ENCODE data around the gene ZNF283. TPM values are rescaled to one million over a fixed set of nuclear protein-coding genes. Genes with fewer than 3 reads are reported as not detected.
"Not testable (repeated sequence)": the region's sequence is repeated elsewhere in the genome, so short reads cannot be mapped to it uniquely, and the experiment has no call there.

ZNF283 gene
- total and polyA plus RNA-seq, 2 donors from 2014 or later, result 3.3 to 12.7 TPM

GRCh38 chr19:43812259-43812658, 14.9 kb upstream of the ZNF283 start:
- intact Hi-C loops (cut with DNase I), result no loop called here
- H3K9me3 ChIP-seq (ENCODE audit: control insufficient read depth in 2 of 3, insufficient read depth in 1 of 3, low read length in 3 of 3), result no peaks in the 10 kb centered on the region
- H3K27me3 ChIP-seq (ENCODE audit: control insufficient read depth, insufficient read depth, low read length), result no peaks in the 10 kb centered on the region
- no peak for DNase-seq
- no peak overlapping the region for H3K4me3 ChIP-seq (ENCODE audit: low read length in 3 of 3)
- H3K4me1 ChIP-seq (ENCODE audit: control insufficient read depth in 2 of 3, insufficient read depth in 2 of 3, low read depth in 1 of 3, low read length in 3 of 3), result no peaks in the 10 kb centered on the region
- H3K27ac ChIP-seq (ENCODE audit: low read depth in 2 of 2, low read length in 2 of 2), result no peak overlapping the region
- TF ChIP-seq CTCF (IDR thresholded peaks at IDR 0.05; ENCODE audit: borderline replicate concordance, extremely low read depth, insufficient read depth), result no peak
- no peak overlapping the region for H3K9ac ChIP-seq (ENCODE audit: low read length in 3 of 3)
- no peak for FAIRE-seq
- H3K36me3 ChIP-seq (ENCODE audit: control insufficient read depth in 2 of 3, insufficient read depth in 3 of 3, low read length in 3 of 3), result no peaks in the 10 kb centered on the region

- H3K9ac ChIP-seq (ENCODE audit: low read length in 3 of 3), result no peak overlapping the region
- intact Hi-C loops (cut with DNase I), result no loop called here
- no peaks in the 10 kb centered on the region for H3K36me3 ChIP-seq (ENCODE audit: control insufficient read depth in 2 of 3, insufficient read depth in 3 of 3, low read length in 3 of 3)
- no peak for FAIRE-seq
- no peak overlapping the region for H3K27ac ChIP-seq (ENCODE audit: low read depth in 2 of 2, low read length in 2 of 2)
- no peaks in the 10 kb centered on the region for H3K27me3 ChIP-seq (ENCODE audit: control insufficient read depth, insufficient read depth, low read length)
- no peak for TF ChIP-seq CTCF (IDR thresholded peaks at IDR 0.05; ENCODE audit: borderline replicate concordance, extremely low read depth, insufficient read depth)
- H3K4me1 ChIP-seq (ENCODE audit: control insufficient read depth in 2 of 3, insufficient read depth in 2 of 3, low read depth in 1 of 3, low read length in 3 of 3), result no peaks in the 10 kb centered on the region
- H3K4me3 ChIP-seq (ENCODE audit: low read length in 3 of 3), result no peak overlapping the region
- H3K9me3 ChIP-seq (ENCODE audit: control insufficient read depth in 2 of 3, insufficient read depth in 1 of 3, low read length in 3 of 3), result no peaks in the 10 kb centered on the region
- no peak for DNase-seq
These were observed 14.4 kb upstream of the ZNF283 start for GRCh38 chr19:43812688-43813087.

GRCh38 chr19:43814663-43815352, 12.3 kb upstream of the ZNF283 start:
- Histone ChIP-seq H3K36me3 (ENCODE audit: control insufficient read depth in 2 of 3, insufficient read depth in 3 of 3, low read length in 3 of 3) (no peaks in the 10 kb centered on the region), H3K27ac (ENCODE audit: low read depth in 2 of 2, low read length in 2 of 2) (no peak overlapping the region), H3K9ac (ENCODE audit: low read length in 3 of 3) (no peak overlapping the region), H3K4me1 (ENCODE audit: control insufficient read depth in 2 of 3, insufficient read depth in 2 of 3, low read depth in 1 of 3, low read length in 3 of 3) (no peaks in the 10 kb centered on the region), H3K9me3 (ENCODE audit: control insufficient read depth in 2 of 3, insufficient read depth in 1 of 3, low read length in 3 of 3) (no peaks in the 10 kb centered on the region), H3K27me3 (ENCODE audit: control insufficient read depth, insufficient read depth, low read length) (no peaks in the 10 kb centered on the region), H3K4me3 (ENCODE audit: low read length in 3 of 3) (no peak overlapping the region)
- FAIRE-seq (no peak), DNase-seq (no peak)
- no peak for TF ChIP-seq CTCF (IDR thresholded peaks at IDR 0.05; ENCODE audit: borderline replicate concordance, extremely low read depth, insufficient read depth)
- intact Hi-C loops (cut with DNase I), result no loop called here

GRCh38 chr19:43817454-43817853, 9.7 kb upstream of the ZNF283 start:
- H3K9me3 ChIP-seq (ENCODE audit: control insufficient read depth in 2 of 3, insufficient read depth in 1 of 3, low read length in 3 of 3); H3K27ac ChIP-seq (ENCODE audit: low read depth in 2 of 2, low read length in 2 of 2); H3K27me3 ChIP-seq (ENCODE audit: control insufficient read depth, insufficient read depth, low read length); FAIRE-seq; H3K4me3 ChIP-seq (ENCODE audit: low read length in 3 of 3); DNase-seq; intact Hi-C loops (cut with DNase I); H3K9ac ChIP-seq (ENCODE audit: low read length in 3 of 3); H3K36me3 ChIP-seq (ENCODE audit: control insufficient read depth in 2 of 3, insufficient read depth in 3 of 3, low read length in 3 of 3); H3K4me1 ChIP-seq (ENCODE audit: control insufficient read depth in 2 of 3, insufficient read depth in 2 of 3, low read depth in 1 of 3, low read length in 3 of 3): not testable (repeated sequence)
